Cortex of kidney (tissue), 1 donor: ENCODE measurements around the gene GRP.

ENCODE experiments used
- DNase-seq: peaks from one replicate; lab custom pipeline; 2025; lab: John Stamatoyannopoulos, UW

The GRP gene

DNA sequence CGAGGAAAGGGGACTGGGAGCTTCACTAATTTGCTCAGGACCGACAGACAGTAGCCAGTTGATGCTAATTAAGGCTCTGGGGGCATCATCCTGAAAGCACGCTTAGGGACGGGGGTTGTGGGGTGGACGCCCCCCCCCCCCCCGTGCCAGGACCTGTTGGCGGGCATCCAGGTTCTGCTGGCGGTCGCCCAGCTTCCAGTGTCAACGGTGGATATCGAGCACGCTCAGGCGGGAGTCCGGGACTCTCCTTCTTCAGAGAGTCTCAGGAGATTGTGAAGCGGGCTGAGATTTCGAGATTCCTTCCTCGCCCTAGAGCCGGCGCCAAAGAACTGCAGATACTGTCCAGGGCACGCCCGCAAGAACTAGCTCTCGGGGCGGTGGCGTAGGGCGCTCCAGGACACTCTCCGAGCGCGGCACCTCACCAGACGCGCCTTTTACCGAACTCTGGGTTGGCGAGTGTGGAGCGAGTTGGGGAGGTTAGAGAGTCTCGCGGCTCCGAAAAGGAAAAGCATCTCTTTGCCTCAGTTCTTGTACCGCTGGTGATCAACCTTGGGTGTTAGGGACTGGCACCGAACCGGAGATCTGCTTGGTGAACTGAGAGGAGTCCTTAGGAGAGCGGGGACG lies 47.7 kb downstream of the GRP start:
- DNase-seq: no peak

DNA sequence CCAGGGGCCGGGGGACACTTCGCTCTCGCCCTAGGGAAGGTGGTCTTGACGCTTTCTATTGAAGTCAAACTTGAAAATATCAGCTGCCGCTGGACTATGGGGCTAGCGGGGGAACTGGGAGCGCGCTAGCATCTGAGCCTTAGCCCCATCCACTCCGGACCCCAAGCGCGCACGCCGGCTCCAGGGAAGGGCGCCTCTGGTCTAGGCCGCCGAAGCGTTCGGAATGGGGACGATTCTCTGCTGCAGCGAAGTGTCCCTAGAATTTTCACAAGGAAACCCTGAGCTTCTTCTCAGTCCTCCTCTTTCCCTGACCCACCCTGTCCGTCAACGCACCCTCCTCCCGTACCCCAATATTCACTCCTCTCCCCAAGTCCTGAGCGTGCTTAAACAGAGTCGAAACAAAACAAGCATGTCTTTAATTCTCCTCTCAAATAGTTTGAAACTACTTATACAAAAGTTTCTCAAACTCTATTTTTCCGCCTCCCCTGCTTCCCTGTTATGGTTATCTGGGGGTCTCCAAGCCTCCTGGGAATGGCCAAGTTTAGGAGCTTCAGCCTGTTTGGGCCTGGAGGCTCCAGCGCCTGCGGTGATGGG lies 48.3 kb downstream of the GRP start:
- DNase-seq: no peak

DNA sequence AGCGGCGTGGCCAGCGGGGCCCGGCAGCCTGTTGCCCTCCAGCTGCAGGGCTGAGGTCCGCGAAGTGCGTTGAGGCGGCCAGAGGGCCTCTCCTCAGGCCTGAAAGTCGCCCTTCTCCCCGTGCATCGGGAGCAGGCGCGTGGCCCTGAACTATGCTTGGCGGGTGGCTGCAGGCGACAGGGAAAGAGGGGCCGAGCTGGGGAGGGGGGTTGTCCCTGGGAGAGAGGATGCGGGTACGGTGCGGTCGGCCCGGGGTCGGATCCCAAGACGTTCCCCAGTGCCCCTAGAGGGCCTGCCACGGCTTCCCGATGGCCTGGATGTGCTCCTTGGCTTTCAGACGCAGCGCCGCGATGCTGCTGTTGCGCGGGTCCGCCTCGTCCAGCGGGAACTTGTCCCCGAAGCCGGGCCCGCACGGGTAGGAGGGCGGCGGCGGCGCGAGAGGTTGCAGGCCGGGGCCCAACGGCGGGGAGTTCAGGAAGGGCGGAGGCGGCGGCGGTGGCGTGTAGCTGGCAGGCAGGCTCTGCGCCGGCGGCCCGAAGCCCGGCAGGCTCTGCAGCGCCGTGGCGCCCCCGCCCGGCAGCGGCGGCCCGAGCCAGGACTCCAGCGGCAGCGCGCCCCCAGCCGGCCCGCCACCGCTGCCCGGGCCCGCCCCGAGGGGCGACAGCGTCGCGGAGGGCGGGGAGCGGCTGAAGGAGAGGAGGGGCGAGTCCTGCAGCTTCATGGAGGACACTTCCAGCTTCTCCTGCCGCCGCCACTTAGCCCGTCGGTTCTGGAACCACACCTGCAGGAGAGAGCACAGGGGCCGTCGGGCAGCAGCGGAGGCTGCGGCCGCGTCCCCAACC lies 49.0 kb downstream of the GRP start:
- no peak for DNase-seq

DNA sequence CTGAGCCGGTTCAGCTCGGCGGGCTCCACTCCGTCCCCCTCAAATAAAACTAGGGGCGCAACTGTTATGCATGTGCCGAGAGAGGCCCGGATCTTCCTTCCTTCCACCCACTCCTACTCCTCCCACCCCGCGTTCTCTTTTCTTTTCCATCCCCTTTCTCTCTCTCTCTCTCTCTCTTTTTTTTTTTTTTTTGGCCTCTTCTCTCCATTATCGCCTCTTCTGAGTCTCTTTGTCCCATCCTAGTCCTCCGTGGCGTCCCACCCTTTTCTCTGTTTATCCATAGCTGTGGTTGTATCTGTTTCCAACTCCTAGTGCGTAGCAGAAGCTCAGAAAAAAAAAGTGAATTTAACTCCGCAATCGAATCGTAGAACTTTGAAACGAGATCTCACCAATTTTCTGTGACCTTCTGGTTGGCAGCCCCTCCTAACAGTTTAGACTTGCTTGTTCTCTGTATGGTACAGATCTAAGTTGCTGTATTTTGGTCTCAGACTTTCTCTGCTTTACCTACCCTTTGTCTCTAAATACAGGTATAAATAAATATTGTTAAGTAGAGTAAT lies 49.7 kb downstream of the GRP start:
- no peak for DNase-seq

DNA sequence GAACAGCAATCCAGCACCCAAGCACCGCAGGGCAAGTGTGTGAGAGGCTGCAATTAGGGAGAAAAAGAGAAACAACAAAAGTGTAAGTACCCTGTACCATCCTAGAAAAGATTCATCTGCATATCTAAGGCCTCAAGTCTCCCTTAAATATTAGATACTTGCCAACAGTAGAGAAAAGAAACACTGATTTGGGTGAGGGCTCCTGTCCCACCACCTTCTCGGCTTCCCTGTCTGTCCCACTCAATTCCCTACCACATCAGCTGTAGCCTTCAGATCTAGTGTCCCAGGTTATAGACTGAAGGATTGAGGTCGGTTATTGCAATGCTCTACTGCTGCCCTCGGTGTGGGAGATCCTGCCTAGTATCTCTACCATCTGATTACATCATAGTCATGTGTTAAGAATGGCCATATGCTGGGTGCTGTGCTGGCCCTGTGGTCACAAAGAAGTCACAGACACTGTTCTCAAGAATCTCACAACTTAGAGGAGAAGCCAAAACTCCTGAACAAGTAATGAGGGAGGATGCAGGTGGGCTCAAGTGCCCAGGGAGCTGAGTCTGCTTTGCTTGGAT lies 50.8 kb downstream of the GRP start:
- DNase-seq: no peak

DNA sequence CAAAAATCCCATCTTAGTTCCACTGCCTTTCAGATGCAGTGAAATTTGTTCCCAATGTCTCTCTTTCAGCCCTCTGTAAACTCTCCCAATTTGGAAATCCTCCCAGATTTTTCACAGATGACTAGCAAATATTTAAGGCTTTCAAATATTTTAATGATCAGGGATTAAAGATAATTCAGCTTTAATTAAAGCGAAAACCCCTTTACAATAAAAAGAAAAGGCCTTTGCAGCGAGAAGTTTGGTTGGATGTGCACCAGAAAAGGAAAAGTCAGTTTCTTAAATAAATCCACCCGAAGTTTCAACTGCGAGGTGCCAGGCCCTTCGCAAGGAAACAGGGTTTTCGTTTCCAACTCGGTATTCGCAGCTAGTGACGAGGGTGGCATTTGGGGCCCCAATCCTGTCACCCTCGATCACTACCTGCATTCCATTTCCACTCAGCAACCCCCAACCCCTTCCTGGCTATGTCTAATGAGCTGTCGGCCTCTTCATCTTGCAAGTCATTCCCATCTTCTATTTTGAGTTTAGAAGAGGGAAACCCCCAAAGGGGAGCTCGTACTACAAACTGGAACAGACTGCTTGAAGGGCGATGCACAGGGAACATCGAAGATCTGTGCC lies 51.8 kb downstream of the GRP start:
- no peak for DNase-seq

DNA sequence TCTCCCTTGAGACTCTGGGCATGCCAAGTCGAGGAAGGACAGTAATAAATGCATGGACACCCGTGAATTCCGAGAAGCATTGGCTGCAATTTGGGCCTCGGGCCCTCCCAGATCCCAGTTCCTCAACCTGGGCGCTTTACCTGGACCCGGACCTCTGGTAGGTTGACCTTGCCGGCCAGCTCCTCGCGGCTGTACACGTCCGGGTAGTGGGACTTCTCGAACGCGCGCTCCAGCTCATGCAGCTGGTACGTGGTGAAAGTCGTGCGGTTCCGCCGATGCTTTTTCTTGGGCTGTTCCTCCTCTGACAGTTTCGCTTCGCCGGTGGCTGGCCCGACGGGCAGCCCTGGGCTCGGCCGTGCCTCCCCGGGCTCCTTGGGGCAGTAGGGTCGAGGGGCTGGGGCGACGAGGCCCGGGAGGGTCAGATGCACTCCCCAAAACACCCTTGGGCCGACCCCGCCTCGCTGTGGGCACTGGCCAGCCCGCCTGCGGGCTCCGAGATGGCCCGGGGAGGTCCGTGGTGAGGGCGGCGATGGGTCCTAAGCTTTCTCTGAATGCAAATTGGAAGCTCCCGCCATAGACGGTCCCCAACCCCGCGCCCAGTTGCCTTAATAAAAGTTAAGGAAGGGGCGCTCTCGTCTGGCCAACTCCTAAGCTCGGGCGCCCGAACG lies 52.4 kb downstream of the GRP start:
- no peak for DNase-seq

DNA sequence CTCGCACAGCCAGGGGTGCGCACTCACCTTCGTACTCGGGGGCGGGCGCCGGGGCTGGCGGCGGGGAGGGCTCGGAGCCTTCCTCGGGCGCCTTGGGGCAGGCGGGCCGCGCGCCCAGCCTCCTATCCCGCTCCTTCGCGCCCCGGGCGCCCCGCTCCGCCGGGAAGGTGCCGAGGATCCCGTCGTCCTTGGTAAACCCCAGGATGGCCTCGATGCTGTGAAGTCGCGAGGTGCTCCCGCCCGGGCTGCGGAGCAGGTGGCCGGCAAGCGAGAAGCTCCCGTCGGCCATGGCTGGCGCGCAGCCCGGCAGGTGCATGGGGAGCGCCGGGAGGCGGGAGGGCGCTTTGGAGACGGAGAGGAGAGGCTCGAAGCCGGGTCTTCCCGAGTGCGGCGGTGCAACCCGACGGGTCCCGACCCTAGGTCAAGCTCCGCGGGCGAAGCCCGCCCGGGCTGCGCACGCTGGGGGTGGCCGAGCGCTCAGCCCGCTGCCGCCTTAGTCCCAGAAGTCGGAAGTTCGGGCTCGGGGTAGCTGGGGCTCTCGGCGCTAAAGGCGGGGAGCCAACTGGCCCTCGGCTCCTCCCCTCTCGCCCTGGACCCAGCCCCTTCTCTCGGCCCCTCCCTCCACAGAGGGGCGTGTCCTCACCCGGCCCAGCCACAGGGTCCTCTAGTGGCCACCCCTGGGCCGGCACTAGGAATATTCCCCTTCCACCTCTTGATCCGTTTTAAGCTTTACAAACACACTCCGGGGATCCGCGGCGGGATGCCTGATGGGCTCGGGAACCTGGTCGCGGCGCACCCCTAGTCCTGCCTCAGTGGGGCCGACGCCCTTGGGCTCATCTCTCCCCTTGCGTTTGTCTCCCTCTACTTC lies 53.2 kb downstream of the GRP start, which contains the start of gene RAX:
RAX (minus strand) TSS at position 564 of the 868 bp plus-strand sequence; CDS start at position 316, 248 bp downstream.
- no peak for DNase-seq

DNA sequence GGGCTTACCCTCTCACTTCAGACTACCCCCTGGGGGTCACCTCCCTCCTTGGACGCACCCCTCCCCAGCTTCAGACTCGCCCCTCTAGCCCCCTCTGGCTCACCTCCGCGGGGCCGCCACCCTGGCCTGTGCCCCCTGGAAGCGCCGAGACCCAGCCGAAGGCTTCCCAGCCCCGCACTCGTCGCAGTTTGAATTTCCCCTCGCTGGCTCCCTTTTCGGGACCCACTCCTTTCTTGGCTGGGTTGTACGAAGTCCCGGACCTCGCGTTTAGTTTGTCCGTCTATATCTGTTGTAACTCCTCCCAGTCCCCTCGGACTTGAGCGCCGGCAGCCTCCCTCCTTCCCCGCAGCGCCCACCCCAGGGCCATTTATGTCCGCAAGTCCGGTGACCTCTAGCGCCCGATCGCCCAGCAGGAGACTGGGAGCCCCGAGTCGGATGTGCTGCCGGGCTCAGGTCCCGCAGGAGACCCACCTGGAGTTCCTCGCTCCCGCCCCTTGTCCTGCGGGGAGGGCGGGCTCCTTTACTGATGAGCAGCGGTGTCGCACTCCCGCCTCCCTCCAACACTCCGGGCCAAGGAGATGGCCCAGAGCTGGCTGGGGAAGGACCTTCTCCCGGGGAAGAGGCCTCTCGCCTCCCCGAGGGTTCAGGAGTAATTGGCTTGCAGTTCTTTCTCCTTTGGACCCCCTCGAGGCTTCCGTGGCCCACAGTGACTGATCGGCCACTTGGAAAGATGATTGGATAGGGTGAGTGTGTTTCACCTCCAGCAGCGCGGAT lies 54.0 kb downstream of the GRP start:
- no peak for DNase-seq

DNA sequence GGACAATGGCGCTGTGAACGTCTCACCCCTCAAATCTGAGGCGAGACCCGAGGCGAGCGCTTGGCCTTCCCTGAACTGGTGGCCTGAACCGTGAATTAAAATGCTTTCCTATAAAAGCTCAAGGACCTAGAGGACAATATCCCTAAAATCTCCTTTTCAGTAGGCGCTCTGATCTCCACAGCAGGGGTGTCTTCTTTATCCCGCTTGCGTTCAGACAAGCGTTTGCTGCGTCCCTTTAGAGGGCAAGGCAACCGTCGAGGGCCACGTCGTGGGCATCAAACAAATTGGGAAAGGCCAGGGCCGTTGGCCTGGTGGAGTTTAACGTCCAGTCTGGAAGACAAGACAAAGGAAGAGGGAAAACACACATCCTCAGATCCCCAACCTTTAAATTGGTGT lies 54.6 kb downstream of the GRP start:
- no peak for DNase-seq

DNA sequence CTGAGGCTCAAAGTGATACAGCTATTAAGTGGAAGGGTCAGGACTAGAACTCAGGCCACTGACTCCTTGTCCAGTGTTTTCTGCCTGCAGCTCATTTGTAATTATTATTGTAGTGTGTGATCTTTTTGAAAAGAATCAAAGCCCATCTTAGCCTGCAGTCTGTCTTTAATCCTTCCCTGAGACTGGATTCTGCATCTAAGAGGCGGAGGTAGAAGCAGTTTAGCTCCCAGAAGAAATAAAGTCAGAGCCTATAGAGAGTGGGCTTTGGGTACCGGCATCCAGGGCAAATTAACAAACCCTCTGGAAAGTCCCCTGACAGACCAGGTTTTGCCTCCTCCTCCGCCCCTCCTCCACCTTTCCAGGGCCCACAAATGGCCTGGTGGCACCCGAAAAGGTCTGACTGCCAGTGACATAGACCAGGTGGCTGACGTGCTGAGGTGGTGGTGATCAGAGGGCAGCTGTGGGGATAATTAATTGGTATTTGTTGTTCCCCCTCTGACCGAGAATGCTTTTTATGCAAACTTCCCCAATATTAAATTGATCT lies 55.5 kb downstream of the GRP start:
- no peak for DNase-seq

DNA sequence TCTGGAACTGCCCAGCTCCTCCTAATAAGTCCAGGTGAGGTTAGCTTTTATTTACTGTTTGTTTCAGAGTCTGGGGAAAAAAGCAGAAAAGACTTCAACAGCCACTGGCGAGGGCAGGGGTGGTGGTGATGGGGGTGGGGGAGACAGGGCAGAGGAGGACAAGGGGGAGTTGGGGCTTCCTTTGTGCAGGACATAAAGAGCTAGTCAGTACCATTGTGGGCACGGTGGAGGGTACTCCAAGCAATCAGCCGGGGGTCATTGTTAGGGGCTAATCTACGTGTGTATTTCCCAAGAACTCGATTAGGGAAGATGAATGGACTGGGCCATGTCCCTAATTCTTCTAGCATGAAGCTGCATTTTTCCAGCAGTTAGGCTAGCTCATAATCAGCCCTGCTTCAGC lies 56.1 kb downstream of the GRP start:
- no peak for DNase-seq

DNA sequence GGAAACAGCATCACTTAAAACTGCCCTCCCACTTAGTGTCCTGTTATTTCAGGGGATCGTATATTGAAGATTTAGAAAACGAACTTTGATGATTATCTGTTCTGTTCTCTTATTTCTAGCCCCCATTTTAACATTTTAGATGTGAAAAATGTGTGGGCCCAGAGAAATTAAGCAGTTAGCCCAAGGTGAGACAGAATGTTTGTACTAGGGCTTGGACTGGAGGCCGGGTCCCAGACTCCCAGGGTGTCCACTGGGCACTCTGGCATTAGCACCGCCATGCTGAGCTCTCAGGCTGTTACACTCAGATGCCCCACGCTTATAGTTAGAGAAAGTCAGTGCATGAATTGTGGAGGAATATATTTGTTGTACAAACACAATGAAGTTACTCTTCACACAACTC lies 58.8 kb downstream of the GRP start:
- DNase-seq: no peak

DNA sequence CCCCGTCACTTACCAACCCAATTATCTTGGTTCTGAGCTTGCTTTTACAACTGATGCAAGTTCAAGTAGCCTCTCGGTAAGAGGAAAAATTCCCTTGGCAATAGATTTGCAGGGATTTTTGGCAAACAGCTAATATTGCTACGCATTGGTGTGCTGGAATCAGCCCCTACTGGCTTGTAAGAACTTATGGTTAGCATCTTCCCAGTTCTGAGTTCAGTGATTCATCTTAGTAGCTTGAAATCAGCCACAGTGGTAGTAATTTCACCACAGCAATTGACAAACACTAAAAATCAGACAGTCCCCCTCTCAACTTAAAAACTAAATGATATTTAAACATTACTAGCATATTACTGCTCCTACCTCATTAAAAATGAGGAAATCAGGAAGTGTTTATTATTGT lies 59.2 kb downstream of the GRP start:
- DNase-seq: no peak

DNA sequence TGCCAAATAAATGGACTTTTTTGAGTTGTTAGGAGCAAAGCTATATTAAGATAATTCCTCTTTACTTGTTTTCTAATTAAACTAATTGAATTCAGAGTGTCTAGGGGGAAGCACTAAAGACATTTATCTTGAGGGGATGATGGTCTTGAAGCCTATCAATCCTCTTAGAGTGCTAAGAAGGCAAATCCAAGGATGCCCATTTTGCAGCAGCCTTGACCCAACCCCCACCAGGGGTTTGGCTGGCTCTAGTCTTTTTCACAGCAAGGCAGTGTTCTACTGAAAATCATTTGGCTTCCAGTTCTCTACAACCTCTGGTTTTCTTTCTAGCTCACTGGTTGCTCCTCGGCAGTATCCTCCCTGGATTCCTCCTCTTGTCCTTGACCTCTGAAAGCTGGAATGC lies 59.8 kb downstream of the GRP start:
- DNase-seq: no peak
